GM18511 (cell line): ENCODE results near the gene CCDC15.
A peak's percentile ranks its signal among the peaks of the same experiment; 100 is the strongest.

Experiments used
- ATAC-seq: cut with Tn5 transposase; IDR thresholded peaks from one replicate; pipeline ENCODE4 v1.9.1; 2021; ENCODE audit warnings: mild to moderate bottlenecking, moderate library complexity; ENCODE audit not compliant: unreplicated experiment

The CCDC15 gene, protein sequence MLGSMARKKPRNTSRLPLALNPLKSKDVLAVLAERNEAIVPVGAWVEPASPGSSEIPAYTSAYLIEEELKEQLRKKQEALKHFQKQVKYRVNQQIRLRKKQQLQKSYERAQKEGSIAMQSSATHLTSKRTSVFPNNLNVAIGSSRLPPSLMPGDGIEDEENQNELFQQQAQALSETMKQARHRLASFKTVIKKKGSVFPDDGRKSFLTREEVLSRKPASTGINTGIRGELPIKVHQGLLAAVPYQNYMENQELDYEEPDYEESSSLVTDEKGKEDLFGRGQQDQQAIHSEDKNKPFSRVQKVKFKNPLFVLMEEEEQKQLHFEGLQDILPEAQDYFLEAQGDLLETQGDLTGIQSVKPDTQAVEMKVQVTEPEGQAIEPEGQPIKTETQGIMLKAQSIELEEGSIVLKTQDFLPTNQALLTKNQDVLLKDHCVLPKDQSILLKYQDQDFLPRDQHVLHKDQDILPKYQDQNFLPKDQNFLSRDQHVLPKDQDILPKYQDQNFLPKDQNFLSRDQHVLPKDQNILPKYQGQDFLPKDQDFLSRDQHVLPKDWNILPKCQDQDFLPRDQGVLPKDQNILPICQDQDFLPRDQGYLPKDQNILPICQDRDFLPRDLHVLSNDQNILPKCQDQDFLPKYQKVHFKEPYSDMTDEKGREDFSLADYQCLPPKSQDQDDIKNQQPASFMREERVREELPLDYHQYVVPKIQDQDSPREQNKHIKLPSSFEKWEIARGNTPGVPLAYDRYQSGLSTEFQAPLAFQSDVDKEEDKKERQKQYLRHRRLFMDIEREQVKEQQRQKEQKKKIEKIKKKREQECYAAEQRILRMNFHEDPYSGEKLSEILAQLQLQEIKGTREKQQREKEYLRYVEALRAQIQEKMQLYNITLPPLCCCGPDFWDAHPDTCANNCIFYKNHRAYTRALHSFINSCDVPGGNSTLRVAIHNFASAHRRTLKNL

DNA sequence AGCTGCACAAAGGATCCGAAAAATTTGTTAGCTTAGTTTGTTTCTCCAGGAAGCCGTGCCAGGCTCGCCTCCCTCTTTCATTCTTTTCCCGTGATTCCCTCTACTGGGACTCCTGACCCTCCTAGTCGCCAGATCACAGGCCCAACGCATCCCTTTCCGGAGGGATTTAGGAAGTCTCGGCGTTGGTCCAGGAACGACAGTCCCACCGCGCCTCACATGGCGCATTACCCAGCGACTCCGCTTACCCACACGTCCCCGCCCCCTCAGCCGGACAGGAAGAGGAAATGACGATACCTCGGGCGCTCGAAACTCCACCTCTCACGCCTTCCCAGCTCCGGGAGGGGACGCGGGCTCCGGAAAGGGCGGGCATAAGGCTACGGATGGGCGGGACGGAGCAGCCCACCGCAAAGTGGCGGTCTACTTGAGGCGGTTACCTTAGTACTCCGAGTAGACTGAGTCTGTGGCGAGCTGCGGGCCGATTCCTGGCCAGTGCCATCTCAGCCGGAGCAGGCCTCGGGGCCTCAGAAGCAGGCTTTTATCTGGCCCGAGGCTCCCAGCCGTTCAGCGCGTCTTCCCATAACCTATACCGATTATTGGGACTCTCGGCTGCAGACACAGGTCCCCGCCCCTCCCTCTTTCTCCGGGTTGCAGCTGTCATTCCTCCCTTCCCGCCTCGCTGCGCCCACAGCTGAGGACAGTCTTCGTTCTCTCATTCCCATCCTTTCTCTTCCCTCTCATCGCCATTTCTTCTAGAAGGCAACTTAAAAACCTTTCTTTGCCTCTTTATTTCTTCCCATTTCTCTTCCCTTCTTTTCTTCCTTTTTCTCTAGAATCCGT, at the start of gene CCDC15:
Gene CCDC15 (plus strand): TSS at position 450 of the 837 bp plus-strand sequence. CDS start 531 bp downstream, outside the sequence.
- peak; percentile 100 for ATAC-seq

DNA sequence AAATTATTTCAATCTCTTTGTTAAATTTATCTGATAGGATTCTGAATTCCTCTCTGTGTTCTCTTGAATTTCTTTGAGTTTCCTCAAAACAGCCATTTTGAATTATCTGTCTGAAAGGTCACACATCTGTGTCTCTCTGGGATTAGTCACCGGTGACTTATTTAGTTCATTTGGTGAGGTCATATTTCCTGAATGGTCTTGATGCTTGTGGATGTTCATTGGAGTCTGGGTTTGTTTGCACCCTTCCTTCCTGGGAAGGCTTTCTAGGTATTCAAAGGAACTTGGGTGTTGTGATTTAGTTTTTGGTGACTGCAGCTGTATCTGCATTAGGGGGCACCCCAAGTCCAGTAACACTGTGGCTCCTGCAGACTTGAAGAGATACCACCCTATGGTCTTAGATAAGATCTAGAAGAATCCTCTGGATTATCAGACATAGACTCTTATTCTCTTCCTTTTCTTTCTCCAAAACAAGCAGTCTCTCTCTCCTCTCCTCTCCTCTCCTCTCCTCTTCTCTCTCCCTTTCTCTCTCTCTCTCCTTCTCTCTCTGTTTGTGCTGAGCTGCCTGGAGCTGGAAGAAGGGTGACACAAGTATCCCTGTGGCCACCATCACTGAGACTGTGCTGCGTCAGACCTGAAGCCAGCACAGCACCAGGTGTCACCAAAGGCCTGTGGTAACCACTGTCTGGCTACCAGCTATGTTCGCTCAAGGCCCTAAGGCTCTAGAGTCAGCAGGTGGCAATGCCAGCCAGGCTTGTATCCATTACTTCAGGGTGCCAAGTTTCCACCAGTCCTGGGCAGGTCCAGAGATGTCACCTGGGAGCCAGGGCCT, 38.2 kb upstream of the CCDC15 start:
- ATAC-seq, result no peak

DNA sequence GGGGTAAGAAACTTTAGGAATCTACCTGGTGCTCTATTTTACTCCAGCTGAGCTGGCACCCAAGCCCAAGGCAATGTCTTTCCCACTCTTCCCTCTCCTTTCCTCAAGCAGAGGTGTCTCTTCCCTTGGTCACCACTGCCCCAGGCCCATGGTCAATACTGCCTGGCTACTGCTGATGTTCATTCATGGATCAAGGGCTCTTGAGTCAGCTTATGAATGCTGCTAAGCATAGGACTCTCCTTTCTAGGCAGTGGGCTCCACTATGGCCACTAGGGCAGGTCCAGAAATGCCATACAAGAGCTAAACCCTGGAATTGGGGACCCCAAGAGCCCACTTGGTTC, 37.7 kb upstream of the CCDC15 start:
- ATAC-seq, result no peak

DNA sequence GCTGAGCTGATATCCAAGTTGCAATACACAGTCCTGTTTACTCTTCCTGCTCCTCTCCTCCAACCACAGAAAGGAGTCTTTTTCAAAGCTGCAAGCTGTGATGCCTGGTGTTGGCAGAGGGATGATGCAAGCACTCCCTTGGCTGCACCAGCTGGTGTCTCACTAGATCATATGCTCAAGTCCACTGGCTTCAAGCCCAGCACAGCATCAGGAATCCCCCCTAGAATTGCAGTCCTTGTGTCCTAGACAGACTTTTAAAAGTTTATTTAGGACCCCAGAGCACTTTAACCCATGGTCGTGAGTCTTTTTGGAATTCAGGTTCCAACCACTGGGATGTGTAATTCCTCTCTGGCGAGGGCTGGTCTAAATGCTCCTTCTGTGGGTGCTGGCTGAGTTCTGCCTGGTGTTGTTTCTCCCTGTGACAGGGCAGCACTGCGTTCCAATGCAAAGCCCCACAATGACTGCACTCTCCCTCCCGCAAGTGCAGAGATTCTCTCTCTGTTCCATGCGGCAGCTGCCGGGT, 36.8 kb upstream of the CCDC15 start:
- no peak for ATAC-seq

DNA sequence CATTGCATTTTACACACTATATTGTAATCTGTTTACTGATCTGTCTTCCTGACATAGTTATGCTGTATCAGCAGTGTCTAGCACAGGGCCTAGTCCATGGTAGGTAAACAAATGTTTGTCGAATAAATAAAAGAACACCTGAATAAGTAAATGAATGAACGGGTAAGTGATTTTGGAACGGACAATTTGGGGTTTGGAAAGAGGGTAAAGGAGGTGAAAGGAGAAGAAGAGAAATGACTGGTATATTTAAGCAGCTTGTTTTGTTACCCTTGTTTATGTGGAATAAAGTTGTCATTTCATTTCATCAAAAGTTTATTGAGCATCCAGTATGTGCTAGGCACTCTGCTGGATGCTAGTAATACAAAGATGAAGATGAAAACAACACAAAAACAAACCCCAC, 35.1 kb upstream of the CCDC15 start, which contains the start of gene HEPN1:
Gene HEPN1 (plus strand): TSS at position 301 of the 400 bp plus-strand sequence.
- ATAC-seq, result no peak

DNA sequence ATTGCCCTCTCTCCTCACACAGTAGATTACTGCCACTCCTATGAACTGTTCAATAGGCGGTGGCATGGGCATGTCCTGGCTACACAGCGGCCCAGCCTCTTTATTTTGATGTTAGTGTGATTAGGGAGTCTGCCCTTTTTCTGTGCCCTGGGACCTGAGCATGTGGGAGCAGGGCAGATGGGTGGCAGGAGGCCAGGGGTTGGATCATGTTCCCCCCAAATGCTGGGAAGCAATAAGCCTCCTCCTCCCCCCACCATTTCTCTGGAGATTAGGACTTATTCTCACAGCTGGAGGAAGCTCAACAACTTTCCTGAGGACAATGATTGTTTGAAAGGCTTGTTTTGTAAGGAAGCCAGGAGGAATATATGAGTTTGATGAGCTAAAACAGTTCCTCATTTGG, 34.1 kb upstream of the CCDC15 start:
- no peak for ATAC-seq

DNA sequence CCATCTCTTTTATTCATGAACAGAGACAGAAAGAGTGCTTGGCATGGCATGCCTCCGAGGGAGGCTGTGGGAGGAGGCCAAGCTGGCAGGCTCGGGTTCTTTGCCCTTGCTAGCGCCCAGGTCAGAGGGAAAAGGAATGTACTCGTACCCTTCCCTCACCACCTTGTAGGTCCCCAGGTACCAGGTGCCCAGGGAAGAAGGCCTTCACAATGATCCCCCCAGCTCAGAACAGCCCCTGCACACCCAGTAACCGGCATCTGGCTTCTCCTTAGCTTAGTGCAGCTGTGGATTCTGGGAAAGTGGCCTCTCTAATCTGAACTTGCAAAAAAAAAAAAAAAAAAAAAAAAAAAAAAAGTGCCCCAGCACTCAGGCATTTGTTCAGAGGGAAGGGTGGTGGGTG, 33.6 kb upstream of the CCDC15 start:
- peak; percentile 14 for ATAC-seq

DNA sequence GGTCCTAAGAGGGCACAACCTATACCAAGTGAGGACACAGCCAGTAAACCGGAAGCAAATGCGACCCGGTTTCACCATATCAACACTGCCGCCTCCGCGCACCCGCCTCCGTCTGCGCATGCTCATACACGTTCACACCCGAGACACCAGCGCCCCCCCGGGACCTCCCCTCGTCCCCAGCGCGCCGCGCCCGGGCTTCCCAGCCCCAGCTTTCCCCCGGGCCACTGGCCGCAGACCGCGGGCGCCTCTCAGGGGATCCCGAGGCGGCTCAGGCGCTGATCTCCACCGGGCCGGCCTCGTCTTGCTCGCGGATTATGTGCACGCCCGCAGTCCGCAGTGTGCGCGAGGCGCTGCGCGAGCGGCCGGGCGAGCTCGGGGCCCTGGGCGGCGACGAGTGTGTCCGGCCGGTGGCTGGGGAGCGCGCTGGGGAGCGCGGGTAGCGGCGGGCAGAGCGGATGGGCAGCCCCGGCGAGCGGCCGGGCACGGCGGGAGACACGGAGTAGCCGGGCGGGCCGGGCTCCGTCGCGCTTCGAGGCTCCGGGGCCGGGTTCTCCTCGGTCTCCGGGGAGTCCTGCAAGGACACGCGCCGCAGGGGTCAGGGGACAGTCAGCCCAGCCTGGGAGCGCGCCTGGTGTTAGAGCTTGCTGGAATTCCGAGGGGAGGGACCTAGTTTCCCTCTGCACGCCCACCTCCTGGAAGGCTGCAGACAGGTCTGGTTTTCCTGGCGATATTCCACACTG, 33.0 kb upstream of the CCDC15 start:
- ATAC-seq, result peak; percentile 54

DNA sequence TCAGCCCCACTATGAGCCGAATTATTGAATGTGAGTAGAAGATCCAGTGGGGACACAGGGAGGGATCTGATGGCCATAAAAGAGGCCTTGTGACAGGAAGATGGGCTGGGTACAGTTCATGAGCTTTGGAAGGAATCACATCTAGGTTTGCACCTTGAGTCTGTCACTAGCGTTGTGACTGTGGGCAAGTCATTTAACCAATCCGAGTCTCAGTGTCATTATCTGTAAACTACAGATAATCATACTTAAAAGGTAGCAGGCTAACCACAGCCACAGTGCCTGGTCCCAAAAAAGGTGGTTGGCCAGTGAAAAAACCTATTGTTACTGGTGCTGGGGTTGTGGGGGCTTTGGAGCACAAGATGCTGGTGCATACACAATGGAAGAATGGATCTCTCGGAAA, 31.2 kb upstream of the CCDC15 start:
- ATAC-seq, result no peak

DNA sequence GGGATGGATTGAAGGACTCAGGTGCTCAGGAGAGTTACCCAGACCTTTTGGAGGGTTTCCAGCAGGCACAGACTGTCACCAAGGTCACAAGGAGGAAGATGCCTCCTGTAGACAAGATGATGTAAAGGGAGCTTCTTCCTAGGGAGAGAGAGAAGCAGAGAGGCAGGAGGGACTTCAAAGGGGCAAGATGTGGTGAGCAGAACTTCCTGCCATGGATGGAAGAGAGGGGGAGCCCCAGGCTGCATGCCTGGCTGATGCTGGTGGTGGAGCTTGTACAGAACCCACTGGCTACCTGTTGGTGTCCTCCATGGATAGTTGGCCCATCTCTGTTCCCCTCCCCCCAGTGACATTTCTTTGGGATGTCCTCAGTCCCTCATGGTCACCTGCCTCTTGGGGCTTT, 30.7 kb upstream of the CCDC15 start:
- ATAC-seq, result no peak

DNA sequence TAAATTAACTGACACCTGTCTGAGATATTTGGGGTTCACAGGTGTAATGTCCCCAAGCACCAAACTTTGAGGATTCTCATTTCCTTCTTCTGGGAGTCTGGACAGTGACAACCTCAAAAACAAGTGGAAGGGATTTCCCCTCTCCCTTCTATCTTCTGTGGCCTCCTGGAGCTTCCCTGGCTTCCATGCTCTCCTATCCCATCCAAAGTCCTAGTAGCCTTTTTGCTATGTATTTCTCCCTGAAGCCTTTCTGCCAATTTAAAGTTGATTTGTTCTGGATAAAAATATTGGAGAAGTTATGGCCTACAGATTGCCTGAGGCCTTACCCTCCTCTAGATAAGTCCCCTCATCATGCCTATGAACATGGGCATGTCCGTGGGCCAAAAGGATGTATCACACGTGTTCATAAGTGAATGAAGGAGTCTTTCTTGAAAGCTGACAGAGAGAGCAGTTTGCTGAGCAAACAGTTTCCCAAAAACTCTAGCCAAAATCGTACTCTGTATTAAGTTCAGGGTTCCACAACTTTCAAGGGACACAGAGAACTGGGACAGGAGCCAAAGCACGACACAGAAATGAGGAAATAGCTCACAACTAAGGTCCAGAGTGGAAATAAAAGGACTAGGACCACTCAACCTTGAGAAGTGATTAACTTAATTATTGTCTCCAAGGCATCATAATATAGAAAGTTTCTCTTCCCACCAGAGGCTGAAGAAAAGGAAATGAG, 24.9 kb upstream of the CCDC15 start:
- no peak for ATAC-seq

DNA sequence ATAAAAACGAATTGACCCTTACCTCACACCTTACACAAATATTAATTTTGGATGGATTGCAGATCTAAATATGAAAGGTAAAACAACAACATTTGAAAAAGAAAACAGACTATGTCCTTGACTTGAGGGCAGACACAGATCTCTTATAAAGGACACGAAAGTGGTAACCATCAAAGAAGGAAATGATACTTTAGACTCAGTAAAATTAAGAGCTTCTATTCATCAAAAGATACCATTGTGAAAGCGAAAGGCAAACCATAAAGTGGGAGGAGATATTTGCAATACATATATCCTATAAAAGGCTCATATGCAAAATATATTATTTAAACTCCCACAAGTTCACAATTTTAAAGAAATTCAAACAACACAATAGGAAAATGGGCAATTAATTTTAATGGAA, 23.2 kb upstream of the CCDC15 start:
- ATAC-seq, result peak; percentile 91

DNA sequence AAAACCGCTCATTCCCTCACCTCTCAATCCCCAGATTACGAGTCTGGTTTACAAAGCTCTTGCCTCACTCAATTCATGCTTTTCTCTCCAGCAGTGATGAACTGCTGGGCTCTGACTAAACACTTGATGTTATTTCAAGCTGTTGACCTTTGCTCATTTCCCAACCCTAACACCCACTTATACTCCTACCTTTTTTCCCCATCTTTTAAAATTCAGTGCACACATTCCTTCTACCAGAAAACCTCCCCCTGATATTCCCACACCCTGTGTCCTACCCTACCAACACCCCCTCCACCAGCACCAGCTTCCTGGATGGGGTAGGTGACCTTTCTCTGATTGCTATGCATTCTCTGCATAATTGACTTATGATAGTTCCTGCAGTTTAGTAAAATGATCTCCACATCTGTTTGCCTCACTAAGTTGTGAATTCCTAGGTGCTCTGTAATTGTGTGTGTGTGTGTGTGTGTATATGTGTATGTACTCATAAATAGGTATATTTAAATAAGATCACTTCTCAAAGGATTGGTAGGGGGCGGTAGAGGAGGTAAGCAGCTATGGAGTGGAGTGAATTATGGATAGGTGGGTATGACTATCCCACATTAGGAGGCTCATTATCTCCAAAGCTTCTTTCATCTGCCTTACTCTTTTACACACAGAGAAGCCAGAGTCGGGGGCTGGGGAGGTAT, 19.0 kb upstream of the CCDC15 start:
- ATAC-seq, result no peak

DNA sequence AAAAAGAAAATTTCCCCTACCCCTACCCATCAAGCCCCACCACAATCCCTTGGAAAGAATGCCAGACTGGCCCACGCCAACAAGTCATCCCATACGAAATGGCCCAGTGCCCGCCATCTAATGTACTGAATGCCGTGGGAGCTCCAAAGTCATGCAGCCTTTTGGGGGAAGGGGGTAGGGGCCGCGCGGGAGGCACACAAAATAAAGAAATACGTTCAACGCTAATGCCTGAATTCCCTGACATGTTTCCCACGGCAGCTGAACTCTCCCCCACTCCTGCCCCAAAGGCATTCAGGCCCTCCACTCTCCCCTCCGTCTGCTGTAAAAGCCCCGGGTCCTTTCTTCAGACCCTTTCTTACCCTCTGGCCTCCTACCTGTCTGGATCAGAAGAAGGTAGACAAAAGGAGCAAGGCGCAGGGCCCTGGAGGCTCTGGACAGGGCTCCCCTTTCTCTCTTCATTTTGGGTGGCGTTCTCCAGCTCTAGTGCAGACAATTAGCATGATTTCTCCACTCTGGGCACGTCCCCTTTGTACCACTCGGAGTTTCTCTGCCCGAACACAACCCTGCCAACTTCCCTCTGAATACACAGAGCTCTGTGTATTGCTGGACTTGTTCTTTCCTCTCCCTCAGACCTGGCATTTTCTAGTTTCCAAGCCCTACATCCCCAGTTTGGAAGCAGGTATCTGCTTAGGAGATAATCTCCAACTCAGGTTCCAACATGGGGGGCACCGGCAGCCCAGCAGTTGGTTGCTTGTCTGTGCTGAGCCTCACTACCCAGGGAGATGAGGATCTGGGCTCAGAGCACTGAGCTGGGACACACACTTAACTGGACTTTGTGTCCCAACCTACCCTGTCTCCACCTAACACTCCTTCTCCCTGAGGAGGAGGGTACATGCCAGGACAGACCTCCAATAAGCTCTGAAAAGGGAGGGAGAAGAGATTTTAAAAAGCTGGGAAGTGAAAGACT, 18.2 kb upstream of the CCDC15 start, which contains the start of gene HEPACAM:
Gene HEPACAM (minus strand): TSS at position 500 of the 967 bp plus-strand sequence. CDS start 41 bp downstream, at position 459.
- ATAC-seq, result no peak

DNA sequence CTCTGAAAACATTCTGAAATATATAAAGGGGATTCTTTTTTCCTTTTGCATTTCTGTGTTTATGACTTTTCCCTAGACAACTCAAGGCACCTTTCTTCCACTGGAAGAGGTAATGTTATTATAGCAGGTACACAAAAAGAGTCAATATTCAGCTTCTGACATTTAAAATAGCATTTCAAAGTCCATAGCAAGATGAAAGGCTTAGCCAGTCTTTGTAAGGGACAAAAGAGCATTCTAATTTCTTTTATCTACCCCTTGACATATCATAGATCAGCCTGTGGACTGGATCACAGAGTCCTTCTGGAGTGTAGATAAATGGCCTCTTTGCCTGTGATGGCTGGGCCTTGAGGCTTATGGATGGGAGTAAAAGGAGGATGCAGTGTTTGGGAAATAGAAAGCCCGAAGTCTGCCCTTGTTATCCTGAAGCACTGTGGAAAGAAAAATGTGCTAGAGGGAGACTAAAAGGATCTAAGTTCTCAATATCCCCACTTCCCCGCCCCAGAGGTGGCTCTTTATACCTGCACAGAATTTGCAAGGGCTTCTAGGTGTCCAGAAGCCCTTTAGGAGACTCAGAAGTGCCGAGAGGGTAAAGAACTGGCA, 16.6 kb upstream of the CCDC15 start:
- ATAC-seq, result no peak

DNA sequence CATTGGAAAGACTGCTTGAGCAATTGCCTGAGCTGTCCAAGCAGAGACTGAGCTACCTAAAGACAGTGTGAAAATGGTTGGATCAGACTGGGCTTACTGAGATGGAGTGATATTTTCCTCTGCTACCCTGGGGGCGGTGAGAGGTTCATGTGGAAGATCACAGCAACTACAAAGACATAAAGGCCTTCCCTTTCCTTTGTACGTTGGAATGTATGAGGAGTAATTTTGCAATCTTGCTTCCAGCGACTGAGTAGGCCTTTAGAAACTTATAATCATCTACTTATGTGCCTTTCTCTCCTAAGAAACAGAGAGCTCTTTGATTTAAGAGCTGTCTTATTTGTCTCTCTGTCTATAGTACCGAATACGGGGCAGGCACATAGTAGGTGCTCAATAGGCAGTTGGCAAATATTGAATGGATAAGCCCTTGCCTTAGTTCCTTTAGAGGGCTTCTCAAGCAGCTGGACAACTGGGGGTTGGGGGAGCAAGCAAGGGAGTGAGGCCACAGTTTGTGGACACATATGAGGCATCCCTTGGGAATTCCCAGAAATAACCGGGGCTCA, 15.7 kb upstream of the CCDC15 start:
- no peak for ATAC-seq
